Activated T-cell treated with anti-CD3 and anti-CD28 coated beads, Interleukin-2, amount 50 U/mL, for 24 hours (primary cell): Measurements from ENCODE around the gene IL20.
"Not testable (repeated sequence)": the region's sequence is repeated elsewhere in the genome, so short reads cannot be mapped to it uniquely, and the experiment has no call there.

ENCODE experiments used
- DNase-seq: peaks from one replicate; pipeline ENCODE4 v3.0.0-alpha.2; 2020
- H3K27ac Mint-ChIP-seq: 2 replicates; pipeline ENCODE4 v1.8.0; 2020; ENCODE audit warnings: mild to moderate bottlenecking, mixed read lengths
- H3K27me3 Mint-ChIP-seq: 2 replicates; pipeline ENCODE4 v1.8.0; 2020; ENCODE audit warnings: mixed read lengths
- H3K36me3 Mint-ChIP-seq: 2 replicates; pipeline ENCODE4 v1.8.0; 2020; ENCODE audit warnings: low read depth, mixed read lengths
- H3K4me1 Mint-ChIP-seq: 2 replicates; pipeline ENCODE4 v1.8.0; 2020; ENCODE audit warnings: low read depth, mixed read lengths
- H3K4me3 Mint-ChIP-seq: 2 replicates; pipeline ENCODE4 v1.8.0; 2020; ENCODE audit warnings: mild to moderate bottlenecking, moderate library complexity, mixed read lengths
- H3K9me3 Mint-ChIP-seq: 2 replicates; pipeline ENCODE4 v1.8.0; 2020; ENCODE audit warnings: mixed read lengths

The IL20 gene

GRCh38 chr1:206834217-206834616 lies 31.2 kb upstream of the IL20 start:
- Mint-ChIP-seq H3K4me3 (no peak overlapping the region), H3K27me3 (peaks cover 6% of the 10 kb centered on the region), H3K36me3 (no peaks in the 10 kb centered on the region), H3K4me1 (peaks cover 19% of the 10 kb centered on the region), H3K9me3 (no peaks in the 10 kb centered on the region), H3K27ac (no peak overlapping the region)
- DNase-seq: no peak

GRCh38 chr1:206834711-206835110 lies 30.7 kb upstream of the IL20 start:
- Mint-ChIP-seq H3K9me3 (no peaks in the 10 kb centered on the region), H3K4me3 (no peak overlapping the region), H3K27me3 (peaks cover 8% of the 10 kb centered on the region), H3K36me3 (no peaks in the 10 kb centered on the region), H3K27ac (no peak overlapping the region), H3K4me1 (peaks cover 14% of the 10 kb centered on the region)
- DNase-seq: no peak

GRCh38 chr1:206835186-206835585 lies 30.2 kb upstream of the IL20 start:
- DNase-seq: no peak
- H3K27me3 Mint-ChIP-seq: peaks cover 8% of the 10 kb centered on the region
- H3K9me3 Mint-ChIP-seq: no peaks in the 10 kb centered on the region
- H3K27ac Mint-ChIP-seq: no peak overlapping the region
- no peak overlapping the region for H3K4me3 Mint-ChIP-seq
- H3K36me3 Mint-ChIP-seq: no peaks in the 10 kb centered on the region
- H3K4me1 Mint-ChIP-seq: peaks cover 9% of the 10 kb centered on the region

GRCh38 chr1:206836111-206836510 lies 29.3 kb upstream of the IL20 start:
- Mint-ChIP-seq H3K4me3 (no peak overlapping the region), H3K27me3 (peaks cover 8% of the 10 kb centered on the region), H3K9me3 (no peaks in the 10 kb centered on the region), H3K36me3 (no peaks in the 10 kb centered on the region), H3K4me1 (peaks cover 12% of the 10 kb centered on the region), H3K27ac (no peak overlapping the region)
- DNase-seq: no peak

GRCh38 chr1:206839006-206839560 lies 26.3 kb upstream of the IL20 start:
- no peak overlapping the region for H3K4me3 Mint-ChIP-seq
- DNase-seq: no peak
- H3K36me3 Mint-ChIP-seq: no peaks in the 10 kb centered on the region
- H3K4me1 Mint-ChIP-seq: peaks cover 5% of the 10 kb centered on the region
- H3K9me3 Mint-ChIP-seq: no peaks in the 10 kb centered on the region
- H3K27ac Mint-ChIP-seq: no peak overlapping the region
- H3K27me3 Mint-ChIP-seq: peaks cover 8% of the 10 kb centered on the region

GRCh38 chr1:206839857-206840256 lies 25.6 kb upstream of the IL20 start:
- Mint-ChIP-seq H3K36me3 (no peaks in the 10 kb centered on the region), H3K27ac (no peak overlapping the region), H3K4me3 (no peak overlapping the region), H3K4me1 (peaks cover 5% of the 10 kb centered on the region), H3K9me3 (no peaks in the 10 kb centered on the region), H3K27me3 (peaks cover 3% of the 10 kb centered on the region)
- no peak for DNase-seq

GRCh38 chr1:206841609-206842323 lies 23.7 kb upstream of the IL20 start:
- no peaks in the 10 kb centered on the region for H3K36me3 Mint-ChIP-seq
- DNase-seq: no peak
- H3K27ac Mint-ChIP-seq: no peak overlapping the region
- H3K4me1 Mint-ChIP-seq: peaks cover 5% of the 10 kb centered on the region
- no peak overlapping the region for H3K4me3 Mint-ChIP-seq
- no peaks in the 10 kb centered on the region for H3K9me3 Mint-ChIP-seq
- peaks cover 3% of the 10 kb centered on the region for H3K27me3 Mint-ChIP-seq

GRCh38 chr1:206842854-206843253 lies 22.6 kb upstream of the IL20 start:
- Mint-ChIP-seq H3K27ac (no peak overlapping the region), H3K27me3 (peaks cover 3% of the 10 kb centered on the region), H3K36me3 (no peaks in the 10 kb centered on the region)

GRCh38 chr1:206843626-206844025 lies 21.8 kb upstream of the IL20 start:
- H3K27me3 Mint-ChIP-seq: peaks cover 3% of the 10 kb centered on the region
- H3K9me3 Mint-ChIP-seq: no peaks in the 10 kb centered on the region

More at GRCh38 chr1:206842854-206843253, 22.6 kb upstream of the IL20 start:
- DNase-seq: no peak
- Mint-ChIP-seq H3K4me1 (peaks cover 5% of the 10 kb centered on the region), H3K9me3 (no peaks in the 10 kb centered on the region), H3K4me3 (no peak overlapping the region)

GRCh38 chr1:206846487-206846886 lies 18.9 kb upstream of the IL20 start:
- no peak overlapping the region for H3K27ac Mint-ChIP-seq
- no peak overlapping the region for H3K4me3 Mint-ChIP-seq
- no peak for DNase-seq
- H3K4me1 Mint-ChIP-seq: no peaks in the 10 kb centered on the region
- no peaks in the 10 kb centered on the region for H3K9me3 Mint-ChIP-seq
- H3K36me3 Mint-ChIP-seq: no peaks in the 10 kb centered on the region
- peaks cover under 1% of the 10 kb centered on the region for H3K27me3 Mint-ChIP-seq

More at GRCh38 chr1:206843626-206844025, 21.8 kb upstream of the IL20 start:
- H3K4me1 Mint-ChIP-seq: peaks cover 5% of the 10 kb centered on the region
- H3K36me3 Mint-ChIP-seq: no peaks in the 10 kb centered on the region
- DNase-seq: no peak
- H3K4me3 Mint-ChIP-seq: no peak overlapping the region
- H3K27ac Mint-ChIP-seq: no peak overlapping the region

- Mint-ChIP-seq H3K27ac (no peak overlapping the region), H3K27me3 (peaks cover 3% of the 10 kb centered on the region), H3K9me3 (no peaks in the 10 kb centered on the region), H3K4me3 (no peak overlapping the region), H3K4me1 (no peaks in the 10 kb centered on the region), H3K36me3 (no peaks in the 10 kb centered on the region)
- DNase-seq: no peak
These were observed 18.0 kb upstream of the IL20 start for GRCh38 chr1:206847337-206847834.

GRCh38 chr1:206847946-206848345 lies 17.5 kb upstream of the IL20 start:
- Mint-ChIP-seq H3K27me3 (peaks cover 3% of the 10 kb centered on the region), H3K4me1 (no peaks in the 10 kb centered on the region), H3K9me3 (no peaks in the 10 kb centered on the region), H3K36me3 (no peaks in the 10 kb centered on the region), H3K4me3 (no peak overlapping the region), H3K27ac (no peak overlapping the region)
- no peak for DNase-seq

- Mint-ChIP-seq H3K36me3 (no peaks in the 10 kb centered on the region), H3K27ac (no peak overlapping the region), H3K4me3 (no peak overlapping the region), H3K27me3 (peaks cover 3% of the 10 kb centered on the region), H3K9me3 (no peaks in the 10 kb centered on the region), H3K4me1 (no peaks in the 10 kb centered on the region)
- DNase-seq: no peak
These were observed 15.0 kb upstream of the IL20 start for GRCh38 chr1:206850401-206850800.

GRCh38 chr1:206851341-206852010 lies 13.9 kb upstream of the IL20 start:
- no peak for DNase-seq
- Mint-ChIP-seq H3K36me3 (no peaks in the 10 kb centered on the region), H3K27ac (no peak overlapping the region), H3K27me3 (peaks cover 3% of the 10 kb centered on the region), H3K9me3 (no peaks in the 10 kb centered on the region), H3K4me3 (no peak overlapping the region), H3K4me1 (peaks cover 3% of the 10 kb centered on the region)

- not testable (repeated sequence) for H3K27me3 Mint-ChIP-seq, H3K4me3 Mint-ChIP-seq, H3K9me3 Mint-ChIP-seq, H3K36me3 Mint-ChIP-seq, DNase-seq, H3K27ac Mint-ChIP-seq
- H3K4me1 Mint-ChIP-seq: peaks cover 11% of the 10 kb centered on the region
These were observed 12.8 kb upstream of the IL20 start for GRCh38 chr1:206852662-206853061.
